Measurements from ENCODE around the gene ERC2.
"Not testable (repeated sequence)": the region's sequence is repeated elsewhere in the genome, so short reads cannot be mapped to it uniquely, and the experiment has no call there.

Gene ERC2

DNA sequence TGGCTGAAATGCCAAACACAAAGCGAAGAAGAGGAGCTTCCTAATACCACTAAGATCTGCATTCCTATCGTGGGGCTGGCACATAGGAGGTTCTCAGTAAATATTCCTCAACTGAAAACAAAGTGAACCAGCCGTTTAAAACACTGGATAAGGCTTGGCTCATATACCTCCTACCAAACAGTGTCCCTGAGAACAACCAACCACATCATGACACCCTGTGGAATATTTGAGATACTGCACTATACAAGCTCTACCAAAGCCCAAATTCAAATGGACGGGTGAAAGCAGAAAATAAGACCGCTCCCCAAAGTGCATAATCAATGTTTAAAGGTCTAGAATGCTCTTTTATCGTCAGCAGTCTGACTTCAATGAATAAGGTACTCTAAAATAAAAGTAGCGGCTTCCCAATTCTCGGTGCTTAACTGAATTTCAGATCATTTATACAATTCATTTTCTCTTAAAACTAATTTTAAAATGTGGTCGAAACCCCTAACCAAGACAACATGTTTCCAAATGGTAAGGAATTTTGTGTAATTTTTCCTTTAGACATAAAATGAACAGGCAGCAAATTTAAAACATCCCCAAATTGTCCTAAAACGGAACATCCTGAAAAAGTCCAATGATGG lies 425.8 kb downstream of the ERC2 start:
- no peak overlapping the region for H2AFZ ChIP-seq (ENCODE audit: low read length, unreplicated experiment)
- H3K4me1 ChIP-seq (ENCODE audit: control insufficient read depth, insufficient read depth, low read length, unreplicated experiment), result no peaks in the 10 kb centered on the region
- H3K36me3 ChIP-seq (ENCODE audit: insufficient read depth, low read length), result no peaks in the 10 kb centered on the region
- H3K79me2 ChIP-seq (ENCODE audit: control insufficient read depth, insufficient read depth, low read length, unreplicated experiment), result no peaks in the 10 kb centered on the region
- no peak overlapping the region for H3K4me3 ChIP-seq (ENCODE audit: low read depth, low read length)
- peaks cover 45% of the 10 kb centered on the region for H3K27me3 ChIP-seq (ENCODE audit: insufficient read depth, low read length)
- H3K27ac ChIP-seq (ENCODE audit: low read depth, low read length), result no peak overlapping the region

DNA sequence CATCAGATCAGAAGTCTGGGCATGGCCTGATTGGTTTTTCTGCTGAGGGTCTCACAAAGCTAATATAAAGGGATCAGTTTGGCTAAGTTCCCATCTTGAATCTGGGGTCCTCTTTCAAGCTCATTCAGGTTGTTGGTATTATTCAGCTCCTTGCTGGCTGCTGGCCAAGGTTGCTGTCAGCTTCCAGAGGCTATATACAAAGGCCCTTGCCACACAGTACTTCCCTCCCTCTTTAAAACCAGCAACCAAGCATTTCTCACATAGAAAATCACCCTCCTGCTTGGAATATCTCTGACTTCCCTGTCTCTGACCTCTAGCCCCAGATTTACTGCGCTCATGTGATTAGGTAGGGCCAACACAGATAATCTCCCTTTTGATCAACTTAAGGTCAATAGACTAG lies 442.9 kb downstream of the ERC2 start:
- Histone ChIP-seq H3K27ac (ENCODE audit: low read depth, low read length) (no peak overlapping the region), H3K36me3 (ENCODE audit: insufficient read depth, low read length) (no peaks in the 10 kb centered on the region), H3K27me3 (ENCODE audit: insufficient read depth, low read length) (peaks cover 13% of the 10 kb centered on the region), H2AFZ (ENCODE audit: low read length, unreplicated experiment) (no peak overlapping the region), H3K4me3 (ENCODE audit: low read depth, low read length) (no peak overlapping the region), H3K79me2 (ENCODE audit: control insufficient read depth, insufficient read depth, low read length, unreplicated experiment) (no peaks in the 10 kb centered on the region), H3K4me1 (ENCODE audit: control insufficient read depth, insufficient read depth, low read length, unreplicated experiment) (no peaks in the 10 kb centered on the region)

DNA sequence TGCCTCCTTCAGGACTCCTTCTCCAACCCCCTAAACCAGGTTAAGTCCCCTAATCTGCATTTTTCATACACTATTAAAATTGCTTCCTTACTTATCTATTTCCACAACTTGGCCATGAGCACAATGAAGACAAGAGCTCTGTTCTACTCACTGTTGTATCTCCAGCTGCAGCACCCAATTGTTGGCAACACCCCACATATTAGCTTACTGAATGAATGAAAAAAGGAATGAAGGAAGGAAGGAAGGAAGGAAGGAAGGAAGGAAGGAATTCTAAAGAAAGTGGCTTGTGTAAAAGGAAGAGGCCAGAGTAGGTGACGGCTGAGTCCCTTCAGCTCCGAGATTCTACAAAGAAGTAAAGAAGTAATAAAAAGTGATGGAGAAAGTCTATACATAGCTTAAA lies 444.7 kb downstream of the ERC2 start:
- Histone ChIP-seq H3K4me1 (ENCODE audit: control insufficient read depth, insufficient read depth, low read length, unreplicated experiment) (no peaks in the 10 kb centered on the region), H3K27me3 (ENCODE audit: insufficient read depth, low read length) (peaks cover 4% of the 10 kb centered on the region; the same call in 1 of the 2 replicates), H3K4me3 (ENCODE audit: low read depth, low read length) (no peak overlapping the region), H3K36me3 (ENCODE audit: insufficient read depth, low read length) (no peaks in the 10 kb centered on the region), H3K79me2 (ENCODE audit: control insufficient read depth, insufficient read depth, low read length, unreplicated experiment) (no peaks in the 10 kb centered on the region), H2AFZ (ENCODE audit: low read length, unreplicated experiment) (no peak overlapping the region), H3K27ac (ENCODE audit: low read depth, low read length) (no peak overlapping the region)

DNA sequence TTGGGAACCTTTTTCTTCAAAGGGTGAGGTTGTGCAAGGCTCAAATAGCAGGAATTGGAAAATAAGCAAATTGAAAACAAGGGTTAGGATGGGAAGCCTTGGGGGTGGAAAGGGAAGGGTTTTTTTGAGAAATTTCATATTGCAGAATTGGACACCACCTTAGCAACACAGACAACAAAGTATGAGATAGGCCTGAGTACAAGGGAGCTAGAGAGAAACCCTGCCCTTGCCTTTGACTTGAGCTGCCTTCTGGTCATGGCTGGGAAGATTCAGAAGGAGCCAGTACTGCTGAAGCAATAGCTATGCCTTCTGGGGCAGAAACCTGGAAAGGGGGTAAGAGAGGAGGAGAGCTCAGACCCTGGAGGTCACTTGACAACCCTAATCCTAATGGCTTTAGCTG lies 445.6 kb downstream of the ERC2 start:
- Histone ChIP-seq H3K27ac (ENCODE audit: low read depth, low read length) (no peak overlapping the region), H3K27me3 (ENCODE audit: insufficient read depth, low read length) (no peaks in the 10 kb centered on the region), H3K79me2 (ENCODE audit: control insufficient read depth, insufficient read depth, low read length, unreplicated experiment) (no peaks in the 10 kb centered on the region), H3K4me1 (ENCODE audit: control insufficient read depth, insufficient read depth, low read length, unreplicated experiment) (no peaks in the 10 kb centered on the region), H3K4me3 (ENCODE audit: low read depth, low read length) (no peak overlapping the region), H2AFZ (ENCODE audit: low read length, unreplicated experiment) (no peak overlapping the region), H3K36me3 (ENCODE audit: insufficient read depth, low read length) (no peaks in the 10 kb centered on the region)

DNA sequence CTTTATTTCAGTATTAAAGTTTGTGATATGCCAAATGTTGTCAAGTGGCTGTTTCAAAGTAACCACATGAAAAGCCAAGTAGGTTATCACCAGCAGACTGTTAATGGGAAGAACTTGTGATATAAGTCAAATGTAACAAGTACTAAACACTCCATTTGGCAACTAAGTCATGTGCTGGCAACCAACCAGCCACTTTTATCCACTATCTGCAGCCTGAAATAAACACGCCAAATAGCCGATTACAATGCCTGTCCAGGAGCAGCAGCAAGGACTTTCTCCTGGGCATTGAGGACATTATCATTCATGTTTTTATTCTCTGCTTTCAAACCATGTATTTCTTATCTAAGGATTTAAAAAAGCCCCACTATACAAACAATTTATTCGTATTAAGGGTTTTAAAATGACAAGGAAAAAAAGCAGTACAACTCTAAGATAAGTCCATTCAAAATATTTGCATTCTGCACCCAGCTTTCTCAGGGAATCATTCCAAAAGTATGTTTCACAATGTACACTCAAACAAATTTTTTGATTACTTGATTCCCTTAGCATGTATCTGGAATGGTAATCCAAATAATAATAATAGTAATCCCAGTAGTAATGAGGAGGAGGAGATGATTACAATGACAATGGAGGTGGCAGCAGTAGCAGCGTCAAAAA lies 448.6 kb downstream of the ERC2 start:
- no peaks in the 10 kb centered on the region for H3K27me3 ChIP-seq (ENCODE audit: insufficient read depth, low read length)
- no peaks in the 10 kb centered on the region for H3K36me3 ChIP-seq (ENCODE audit: insufficient read depth, low read length)
- H3K4me1 ChIP-seq (ENCODE audit: control insufficient read depth, insufficient read depth, low read length, unreplicated experiment), result no peaks in the 10 kb centered on the region
- no peak overlapping the region for H3K4me3 ChIP-seq (ENCODE audit: low read depth, low read length)
- no peaks in the 10 kb centered on the region for H3K79me2 ChIP-seq (ENCODE audit: control insufficient read depth, insufficient read depth, low read length, unreplicated experiment)
- H2AFZ ChIP-seq (ENCODE audit: low read length, unreplicated experiment), result no peak overlapping the region
- H3K27ac ChIP-seq (ENCODE audit: low read depth, low read length), result no peak overlapping the region

DNA sequence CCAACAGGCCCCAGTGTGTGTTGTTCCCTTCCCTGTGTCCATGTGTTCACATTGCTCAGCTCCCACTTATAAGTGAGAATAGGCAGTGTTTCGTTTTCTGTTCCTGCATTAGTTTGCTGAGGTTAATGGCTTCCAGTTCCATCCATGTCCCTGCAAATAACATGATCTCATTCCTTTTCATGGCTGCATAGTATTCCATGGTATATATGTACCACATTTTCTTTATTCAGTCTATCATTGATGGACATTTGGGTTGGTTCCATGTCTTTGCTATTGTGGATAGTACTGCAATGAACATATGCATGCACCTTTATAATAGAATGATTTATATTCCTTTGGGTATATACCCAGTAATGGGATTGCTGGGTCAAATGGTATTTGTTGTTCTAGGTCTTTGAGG lies 452.9 kb downstream of the ERC2 start:
- H3K4me1 ChIP-seq (ENCODE audit: control insufficient read depth, insufficient read depth, low read length, unreplicated experiment); H3K4me3 ChIP-seq (ENCODE audit: low read depth, low read length); H3K27me3 ChIP-seq (ENCODE audit: insufficient read depth, low read length); H3K36me3 ChIP-seq (ENCODE audit: insufficient read depth, low read length); H3K27ac ChIP-seq (ENCODE audit: low read depth, low read length); H3K79me2 ChIP-seq (ENCODE audit: control insufficient read depth, insufficient read depth, low read length, unreplicated experiment); H2AFZ ChIP-seq (ENCODE audit: low read length, unreplicated experiment): not testable (repeated sequence)

DNA sequence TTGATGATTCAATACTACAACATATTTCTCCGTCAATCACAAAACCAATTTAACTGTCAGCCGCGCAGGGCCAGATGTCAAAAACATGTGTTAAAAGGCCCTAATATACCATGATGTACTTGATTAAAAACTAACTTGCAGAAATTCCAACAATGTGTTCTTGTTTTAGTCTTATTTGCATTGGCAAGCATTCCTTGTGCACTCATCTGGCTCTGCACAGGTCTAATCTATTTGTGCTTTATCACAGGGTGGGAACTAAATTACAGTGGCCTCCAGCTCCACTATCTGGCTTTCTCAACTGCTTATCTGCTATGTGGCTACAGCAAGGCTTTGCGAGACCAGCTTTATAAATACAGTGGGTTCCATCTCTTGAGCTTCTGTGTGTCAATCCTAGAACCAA lies 455.5 kb downstream of the ERC2 start:
- H2AFZ ChIP-seq (ENCODE audit: low read length, unreplicated experiment), result no peak overlapping the region
- 0 out of 2 replicates have a peak, but pooled peaks cover 3% of the 10 kb centered on the region for H3K27me3 ChIP-seq (ENCODE audit: insufficient read depth, low read length)
- no peak overlapping the region for H3K4me3 ChIP-seq (ENCODE audit: low read depth, low read length)
- H3K27ac ChIP-seq (ENCODE audit: low read depth, low read length), result no peak overlapping the region
- H3K4me1 ChIP-seq (ENCODE audit: control insufficient read depth, insufficient read depth, low read length, unreplicated experiment), result no peaks in the 10 kb centered on the region
- H3K36me3 ChIP-seq (ENCODE audit: insufficient read depth, low read length), result no peaks in the 10 kb centered on the region
- H3K79me2 ChIP-seq (ENCODE audit: control insufficient read depth, insufficient read depth, low read length, unreplicated experiment), result no peaks in the 10 kb centered on the region

DNA sequence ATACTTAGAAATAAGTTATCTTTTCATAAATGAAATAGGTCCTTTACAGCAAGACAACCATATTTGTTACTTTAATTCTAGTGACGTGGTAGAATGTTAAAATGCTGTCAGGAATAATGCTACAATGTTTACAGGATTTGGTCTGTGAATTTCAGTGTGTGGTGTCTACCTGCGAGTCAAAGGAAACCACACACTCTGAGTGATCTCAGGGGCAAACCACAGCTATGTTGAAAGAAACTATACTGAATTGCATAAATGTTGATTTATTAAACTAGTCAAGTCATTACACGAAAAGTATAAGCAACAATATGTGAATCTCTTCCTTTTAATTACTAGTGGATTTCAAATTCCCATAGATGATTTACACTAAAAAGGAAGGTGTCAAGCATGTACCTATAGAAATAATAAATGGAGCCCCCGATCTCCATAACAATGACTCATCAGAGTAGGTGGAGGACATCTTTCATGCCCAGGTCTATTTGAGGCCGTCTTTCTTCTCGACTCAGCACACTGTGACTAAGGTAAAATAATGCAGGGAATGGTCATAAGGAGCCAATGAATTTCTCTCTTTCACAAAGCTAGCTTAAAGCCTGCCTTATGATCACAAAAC lies 463.0 kb downstream of the ERC2 start:
- H3K27ac ChIP-seq (ENCODE audit: low read depth, low read length), result no peak overlapping the region
- H3K4me3 ChIP-seq (ENCODE audit: low read depth, low read length), result no peak overlapping the region
- H2AFZ ChIP-seq (ENCODE audit: low read length, unreplicated experiment), result no peak overlapping the region
- H3K4me1 ChIP-seq (ENCODE audit: control insufficient read depth, insufficient read depth, low read length, unreplicated experiment), result no peaks in the 10 kb centered on the region
- no peaks in the 10 kb centered on the region for H3K79me2 ChIP-seq (ENCODE audit: control insufficient read depth, insufficient read depth, low read length, unreplicated experiment)
- H3K27me3 ChIP-seq (ENCODE audit: insufficient read depth, low read length), result peaks cover 3% of the 10 kb centered on the region; the same call in 1 of the 2 replicates
- no peaks in the 10 kb centered on the region for H3K36me3 ChIP-seq (ENCODE audit: insufficient read depth, low read length)

DNA sequence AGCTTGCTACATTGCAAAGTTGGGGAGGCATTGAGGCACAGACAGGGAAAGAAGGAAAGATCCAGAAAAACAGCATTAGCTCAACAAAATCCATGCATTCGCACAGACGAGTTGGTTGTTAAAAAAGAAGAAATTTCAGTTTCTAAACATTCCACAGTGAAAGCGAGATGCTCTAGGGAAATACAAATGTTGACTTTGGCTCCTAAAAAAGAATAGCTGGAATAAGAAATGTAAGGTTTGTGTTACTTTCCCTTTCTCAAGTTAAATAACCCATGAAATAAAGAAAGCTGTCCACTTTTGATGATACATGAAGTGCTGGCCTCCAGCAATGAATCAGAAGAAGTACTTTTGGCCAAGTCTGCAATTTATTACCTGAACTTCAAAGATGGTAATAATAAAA lies 465.1 kb downstream of the ERC2 start:
- H2AFZ ChIP-seq (ENCODE audit: low read length, unreplicated experiment), result no peak overlapping the region

DNA sequence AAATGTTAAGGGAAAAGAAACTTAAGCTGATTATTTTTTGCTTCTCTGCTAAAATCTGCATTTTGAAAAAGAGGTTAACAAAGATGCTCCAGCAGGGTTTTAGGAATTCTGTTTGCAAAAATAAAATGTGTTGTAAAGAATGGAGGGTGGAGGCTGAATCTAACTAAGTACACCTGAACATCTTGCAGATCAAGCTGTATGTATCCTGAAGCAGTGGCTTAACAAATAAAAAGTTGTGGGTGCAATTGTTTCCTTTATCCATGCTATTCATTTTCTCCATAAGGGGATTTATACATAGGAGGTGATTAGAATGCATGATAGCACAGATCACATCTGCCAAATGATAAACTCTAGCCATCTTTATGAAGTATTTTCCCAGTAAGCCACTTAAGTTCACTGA lies 466.3 kb downstream of the ERC2 start:
- Histone ChIP-seq H3K4me3 (ENCODE audit: low read depth, low read length) (no peak overlapping the region), H2AFZ (ENCODE audit: low read length, unreplicated experiment) (no peak overlapping the region), H3K27me3 (ENCODE audit: insufficient read depth, low read length) (no peaks in the 10 kb centered on the region; the same call in 1 of the 2 replicates), H3K27ac (ENCODE audit: low read depth, low read length) (no peak overlapping the region), H3K79me2 (ENCODE audit: control insufficient read depth, insufficient read depth, low read length, unreplicated experiment) (no peaks in the 10 kb centered on the region), H3K4me1 (ENCODE audit: control insufficient read depth, insufficient read depth, low read length, unreplicated experiment) (no peaks in the 10 kb centered on the region), H3K36me3 (ENCODE audit: insufficient read depth, low read length) (no peaks in the 10 kb centered on the region)

More for the DNA sequence above, 465.1 kb downstream of the ERC2 start:
- H3K79me2 ChIP-seq (ENCODE audit: control insufficient read depth, insufficient read depth, low read length, unreplicated experiment), result no peaks in the 10 kb centered on the region
- H3K36me3 ChIP-seq (ENCODE audit: insufficient read depth, low read length), result no peaks in the 10 kb centered on the region
- H3K4me3 ChIP-seq (ENCODE audit: low read depth, low read length), result no peak overlapping the region
- no peaks in the 10 kb centered on the region for H3K4me1 ChIP-seq (ENCODE audit: control insufficient read depth, insufficient read depth, low read length, unreplicated experiment)
- peaks cover 3% of the 10 kb centered on the region; the same call in 1 of the 2 replicates for H3K27me3 ChIP-seq (ENCODE audit: insufficient read depth, low read length)
- H3K27ac ChIP-seq (ENCODE audit: low read depth, low read length), result no peak overlapping the region

DNA sequence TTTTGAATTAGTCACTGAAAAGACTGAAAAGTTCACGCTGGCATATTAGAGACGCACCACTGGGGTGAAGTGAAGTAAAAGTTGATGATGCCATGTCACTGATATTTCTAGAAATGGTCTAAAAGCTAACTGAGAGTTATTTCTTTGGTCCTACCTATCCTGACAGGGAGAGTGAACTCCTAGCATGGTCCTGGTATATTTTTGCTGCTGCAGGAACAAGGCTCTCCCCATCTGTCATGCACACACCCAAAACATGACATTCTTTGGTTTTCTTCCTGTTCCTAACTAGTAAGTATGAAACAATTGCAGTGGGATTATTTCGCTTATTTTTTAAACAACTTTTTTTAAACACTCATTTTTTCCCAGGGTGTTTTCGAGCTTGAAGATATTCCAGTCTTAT lies 466.7 kb downstream of the ERC2 start:
- H3K27me3 ChIP-seq (ENCODE audit: insufficient read depth, low read length), result no peaks in the 10 kb centered on the region; the same call in 1 of the 2 replicates
- H2AFZ ChIP-seq (ENCODE audit: low read length, unreplicated experiment), result no peak overlapping the region
- no peaks in the 10 kb centered on the region for H3K4me1 ChIP-seq (ENCODE audit: control insufficient read depth, insufficient read depth, low read length, unreplicated experiment)
- no peaks in the 10 kb centered on the region for H3K36me3 ChIP-seq (ENCODE audit: insufficient read depth, low read length)
- H3K4me3 ChIP-seq (ENCODE audit: low read depth, low read length), result no peak overlapping the region
- no peaks in the 10 kb centered on the region for H3K79me2 ChIP-seq (ENCODE audit: control insufficient read depth, insufficient read depth, low read length, unreplicated experiment)
- H3K27ac ChIP-seq (ENCODE audit: low read depth, low read length), result no peak overlapping the region
